Tibial nerve (tissue), 4 donors: Measurements from ENCODE around the gene MAD2L2. TPM values are rescaled to one million over a fixed set of nuclear protein-coding genes. Genes with fewer than 3 reads are reported as not detected.

ENCODE experiments used
- DNase-seq, 2 donors: peaks; one replicate each; pipeline ENCODE4 v3.0.0-alpha.2; 2019; ENCODE audit warnings: low spot score in 2 of 2
- H3K27ac ChIP-seq, 4 donors: fragments of 200-600 bp; sonication (generic) in 3 of 4; one replicate each; pipeline ENCODE4 v1.5.1; 2017 to 2019; ENCODE audit warnings: mild to moderate bottlenecking in 1 of 4
- H3K27me3 ChIP-seq, 2 donors: fragments of 200-600 bp; sonication (generic) in 1 of 2; one replicate each; pipeline versions ENCODE4 v1.5.1 to v1.6.0; 2017 to 2019
- H3K36me3 ChIP-seq, 3 donors: fragments of 200-600 bp; sonication (generic); one replicate each; pipeline ENCODE4 v1.5.1; 2018 to 2019
- H3K4me1 ChIP-seq, 4 donors: fragments of 200-600 bp; sonication (generic) in 3 of 4; one replicate each; pipeline ENCODE4 v1.5.1; 2017 to 2019
- H3K4me3 ChIP-seq, 4 donors: fragments of 200-600 bp; sonication (generic) in 3 of 4; one replicate each; pipeline ENCODE4 v1.5.1; 2017 to 2019; ENCODE audit warnings: mild to moderate bottlenecking in 1 of 4, moderate library complexity in 1 of 4
- H3K9me3 ChIP-seq, 4 donors: fragments of 200-600 bp; sonication (generic) in 3 of 4; one replicate each; pipeline ENCODE4 v1.5.1; 2017 to 2019
- EP300 ChIP-seq, 2 donors: sonication (generic); formaldehyde crosslinking; IDR thresholded peaks; one replicate each; pipeline ENCODE4 v1.6.1; 2017; ENCODE audit warnings: antibody characterized with exemption in 2 of 2, mild to moderate bottlenecking in 1 of 2
- POLR2A ChIP-seq, 2 donors: fragments of 450-650 bp; IDR thresholded peaks; one replicate each; pipeline ENCODE4 v1.6.1; 2017; ENCODE audit warnings: antibody characterized with exemption in 2 of 2, mild to moderate bottlenecking in 2 of 2, moderate library complexity in 2 of 2
- WGBS, 2 donors: methylation state at CpG; one replicate each; pipeline ENCODE4 v1.1.5; 2018; 5-methylcytosine and 5-hydroxymethylcytosine counted together
- total RNA-seq, 4 donors: library from RNA; depleted of rRNA; stranded (reverse); fragments of >200 nt; gene quantifications; one replicate each; pipeline ENCODE4 v1.1.0, GENCODE V29; 2016
- TF ChIP-seq, protein P1 (sequence below), 5 experiments: fragments of 200-600 bp in 3 of 5; fragments of 450-650 bp in 2 of 5; sonication (generic) in 3 of 5; IDR thresholded peaks; one replicate each; pipeline ENCODE4 v1.5.1; 2016 to 2019; ENCODE audit warnings: antibody characterized with exemption in 5 of 5, mild to moderate bottlenecking in 3 of 5, moderate library complexity in 2 of 5

Gene MAD2L2
- total RNA-seq, 4 donors from 2014 or later, result 28.2 to 56.1 (median 32.3) TPM

DNA sequence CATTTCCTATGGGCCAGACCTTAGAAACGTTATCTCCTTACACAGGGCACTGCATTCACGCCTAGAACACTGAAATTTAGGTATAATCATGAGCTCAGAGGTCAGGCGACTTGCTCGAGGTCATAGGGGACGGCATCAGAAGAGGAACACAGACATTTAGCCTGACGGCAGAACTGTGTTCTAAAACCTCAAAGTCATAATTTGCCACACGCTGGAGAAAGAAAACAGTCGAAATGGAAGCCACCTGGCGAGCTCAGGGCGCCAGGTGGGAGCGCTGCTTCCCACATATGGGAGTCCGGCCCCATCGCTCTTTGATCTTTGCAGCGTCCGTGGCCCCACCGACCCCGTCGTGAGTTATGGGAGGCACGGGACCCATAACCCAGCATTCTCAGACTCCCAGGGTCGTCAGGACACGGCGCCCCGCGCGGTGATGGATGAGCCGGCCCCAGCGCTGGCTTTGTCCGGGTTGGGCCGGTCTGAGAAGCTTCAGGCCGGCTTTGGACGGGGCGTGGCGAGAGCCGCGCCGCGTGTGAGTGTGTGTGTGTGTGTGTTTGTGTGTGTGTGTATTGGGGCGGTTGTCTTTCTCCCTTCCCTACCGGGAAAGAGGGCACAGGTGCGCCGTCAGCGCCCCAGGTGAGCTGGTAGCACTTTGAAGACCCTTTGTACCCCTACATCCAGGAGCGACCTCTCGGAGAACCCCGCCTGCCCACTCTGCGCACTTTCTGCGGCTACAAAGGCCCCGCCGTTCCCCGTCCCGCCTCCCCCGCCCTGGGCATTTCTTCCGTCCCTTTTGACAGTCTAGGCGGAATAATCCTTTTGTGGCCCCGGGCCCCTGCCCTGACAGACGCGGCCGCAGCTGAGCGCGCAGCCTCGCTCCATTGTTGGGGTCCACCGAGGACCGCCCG lies 9.7 kb upstream of the MAD2L2 start:
- TF ChIP-seq POLR2A (IDR thresholded peaks at IDR 0.05) (no peak), EP300 (IDR thresholded peaks at IDR 0.05) (no peak)
- TF ChIP-seq, protein P1, sequence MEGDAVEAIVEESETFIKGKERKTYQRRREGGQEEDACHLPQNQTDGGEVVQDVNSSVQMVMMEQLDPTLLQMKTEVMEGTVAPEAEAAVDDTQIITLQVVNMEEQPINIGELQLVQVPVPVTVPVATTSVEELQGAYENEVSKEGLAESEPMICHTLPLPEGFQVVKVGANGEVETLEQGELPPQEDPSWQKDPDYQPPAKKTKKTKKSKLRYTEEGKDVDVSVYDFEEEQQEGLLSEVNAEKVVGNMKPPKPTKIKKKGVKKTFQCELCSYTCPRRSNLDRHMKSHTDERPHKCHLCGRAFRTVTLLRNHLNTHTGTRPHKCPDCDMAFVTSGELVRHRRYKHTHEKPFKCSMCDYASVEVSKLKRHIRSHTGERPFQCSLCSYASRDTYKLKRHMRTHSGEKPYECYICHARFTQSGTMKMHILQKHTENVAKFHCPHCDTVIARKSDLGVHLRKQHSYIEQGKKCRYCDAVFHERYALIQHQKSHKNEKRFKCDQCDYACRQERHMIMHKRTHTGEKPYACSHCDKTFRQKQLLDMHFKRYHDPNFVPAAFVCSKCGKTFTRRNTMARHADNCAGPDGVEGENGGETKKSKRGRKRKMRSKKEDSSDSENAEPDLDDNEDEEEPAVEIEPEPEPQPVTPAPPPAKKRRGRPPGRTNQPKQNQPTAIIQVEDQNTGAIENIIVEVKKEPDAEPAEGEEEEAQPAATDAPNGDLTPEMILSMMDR (IDR thresholded peaks at IDR 0.05), result no peak
- Histone ChIP-seq H3K4me3 (peak overlapping the region in 3 of 4 donors; percentile 2 to 44 (median 4)), H3K27me3 (peaks cover 0 to 41% of the 10 kb centered on the region in 2 donors), H3K27ac (peak overlapping the region in 1 of 4 donors; percentile 5), H3K9me3 (no peaks in the 10 kb centered on the region), H3K36me3 (no peaks in the 10 kb centered on the region), H3K4me1 (peaks cover 0 to 33% (median 19%) of the 10 kb centered on the region in 4 donors)
- WGBS, 2 donors, result 9 to 12% methylated on average over 45 to 46 of the region's 64 CpGs
- DNase-seq, result no peak

DNA sequence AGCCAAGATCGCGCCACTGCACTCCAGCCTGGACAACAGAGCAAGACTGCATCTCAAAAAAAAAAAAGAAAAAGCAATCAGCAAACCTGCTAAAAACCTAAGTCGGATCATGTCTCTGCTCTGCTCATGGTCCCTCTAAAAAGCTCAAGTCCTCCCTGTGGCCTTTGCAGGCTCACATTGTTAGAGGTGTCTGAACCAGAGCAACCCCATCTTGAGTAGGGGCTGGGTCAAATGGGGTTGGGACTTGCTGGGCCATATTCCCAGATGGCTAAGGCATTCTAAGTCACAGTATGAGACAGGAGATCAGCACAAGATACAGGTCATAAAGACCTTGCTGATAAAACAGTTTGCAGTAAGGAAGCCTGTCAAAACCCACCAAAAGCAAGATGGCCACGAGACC lies 7.6 kb upstream of the MAD2L2 start:
- no peaks in the 10 kb centered on the region for H3K9me3 ChIP-seq
- WGBS, 2 donors, result 95 to 100% methylated on average over 4 of the region's 4 CpGs
- H3K4me1 ChIP-seq, result peaks cover 0 to 33% (median 19%) of the 10 kb centered on the region in 4 donors
- no peaks in the 10 kb centered on the region for H3K36me3 ChIP-seq
- no peak overlapping the region for H3K4me3 ChIP-seq
- TF ChIP-seq, protein P1 (IDR thresholded peaks at IDR 0.05), result no peak
- TF ChIP-seq EP300 (IDR thresholded peaks at IDR 0.05), result no peak
- no peak for TF ChIP-seq POLR2A (IDR thresholded peaks at IDR 0.05)
- peaks cover 0 to 41% of the 10 kb centered on the region in 2 donors for H3K27me3 ChIP-seq
- DNase-seq, result no peak
- no peak overlapping the region for H3K27ac ChIP-seq

DNA sequence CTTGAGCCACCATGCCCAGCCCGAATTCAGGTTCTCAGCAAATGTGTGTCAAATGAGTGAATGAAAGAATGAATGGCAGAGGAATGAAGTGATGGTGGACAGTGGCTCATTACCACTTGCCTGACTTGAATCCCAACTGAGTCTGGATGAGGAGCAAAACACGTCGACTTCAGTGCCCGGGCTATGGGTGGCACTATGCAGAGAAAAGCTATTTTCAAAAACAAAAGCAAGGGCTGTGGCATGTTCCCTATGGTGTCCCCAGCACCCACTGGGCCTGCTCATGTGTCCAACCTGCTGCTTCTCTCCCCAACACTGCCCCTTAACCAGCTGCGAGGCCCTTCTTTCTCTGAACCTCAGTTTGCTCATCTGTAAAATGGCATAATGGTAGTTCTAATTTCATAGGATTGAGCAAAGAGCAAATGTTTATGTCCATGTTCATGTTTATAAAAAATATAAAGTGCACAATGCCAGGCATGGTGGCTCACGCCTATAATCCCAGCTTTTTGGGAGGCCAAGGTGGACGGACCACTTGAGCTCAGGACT lies 4.3 kb upstream of the MAD2L2 start:
- peaks cover 0 to 13% of the 10 kb centered on the region in 2 donors for H3K27me3 ChIP-seq
- no peak overlapping the region for H3K4me3 ChIP-seq
- H3K27ac ChIP-seq, result no peak overlapping the region
- DNase-seq, result no peak
- no peaks in the 10 kb centered on the region for H3K9me3 ChIP-seq
- TF ChIP-seq POLR2A (IDR thresholded peaks at IDR 0.05) (no peak), EP300 (IDR thresholded peaks at IDR 0.05) (no peak)
- TF ChIP-seq, protein P1 (IDR thresholded peaks at IDR 0.05), result no peak
- WGBS, 2 donors, result 91 to 96% methylated on average over 7 of the region's 7 CpGs
- no peaks in the 10 kb centered on the region for H3K36me3 ChIP-seq
- H3K4me1 ChIP-seq, result peaks cover 0 to 25% (median 1%) of the 10 kb centered on the region in 4 donors

DNA sequence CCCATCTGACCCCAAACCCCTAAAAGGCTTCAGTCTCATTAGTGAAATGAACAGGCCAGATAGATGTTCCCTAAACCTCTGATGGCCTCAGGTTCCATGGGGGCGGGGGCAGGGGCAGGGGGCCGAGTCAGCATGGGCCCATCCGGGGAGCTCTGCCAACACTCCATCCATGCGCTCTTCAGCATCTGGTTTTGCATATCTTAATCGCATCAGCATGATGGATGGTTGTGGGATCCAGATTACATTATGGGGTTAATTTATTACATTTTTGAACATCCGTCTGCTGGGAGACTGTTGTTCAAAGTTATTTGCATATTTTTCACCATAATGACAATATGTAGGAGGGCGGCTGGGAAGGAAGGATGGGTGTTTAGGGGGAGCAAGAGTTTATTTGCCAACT lies 3.1 kb upstream of the MAD2L2 start:
- H3K36me3 ChIP-seq, result no peaks in the 10 kb centered on the region
- H3K4me3 ChIP-seq, result no peak overlapping the region
- no peaks in the 10 kb centered on the region for H3K9me3 ChIP-seq
- TF ChIP-seq, protein P1 (IDR thresholded peaks at IDR 0.05), result no peak
- TF ChIP-seq EP300 (IDR thresholded peaks at IDR 0.05) (no peak), POLR2A (IDR thresholded peaks at IDR 0.05) (no peak)
- 58 to 66% methylated on average over 7 of the region's 7 CpGs for WGBS, 2 donors
- DNase-seq, result no peak
- H3K27ac ChIP-seq, result no peak overlapping the region
- peaks cover 0 to 28% (median 2%) of the 10 kb centered on the region in 4 donors for H3K4me1 ChIP-seq
- peaks cover 0 to 5% of the 10 kb centered on the region in 2 donors for H3K27me3 ChIP-seq

DNA sequence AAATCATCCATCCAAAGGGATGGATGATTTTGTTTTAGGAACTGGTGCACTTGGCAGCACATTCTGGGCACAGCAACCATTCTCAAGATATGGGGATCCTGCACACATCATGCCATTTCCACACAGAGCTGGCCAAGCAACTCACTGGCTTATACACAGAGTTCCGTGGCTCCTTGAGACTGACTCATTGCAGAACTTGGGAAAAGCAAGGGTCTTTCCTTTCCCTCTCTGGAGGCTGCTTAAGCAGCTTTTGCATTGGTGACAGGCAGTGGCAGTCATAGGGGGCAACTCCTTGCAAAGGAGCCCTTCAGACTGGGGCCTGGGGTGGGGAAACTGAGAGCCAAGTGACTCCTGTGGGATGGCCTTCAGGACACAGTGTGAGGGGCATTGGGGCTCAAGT lies 1.9 kb upstream of the MAD2L2 start:
- Histone ChIP-seq H3K36me3 (peaks cover 0 to 1% (median 0%) of the 10 kb centered on the region in 3 donors), H3K9me3 (no peaks in the 10 kb centered on the region), H3K4me1 (peaks cover 0 to 28% (median 4%) of the 10 kb centered on the region in 4 donors), H3K27ac (peak overlapping the region in 1 of 4 donors; percentile 14), H3K27me3 (no peaks in the 10 kb centered on the region), H3K4me3 (no peak overlapping the region)
- TF ChIP-seq POLR2A (IDR thresholded peaks at IDR 0.05) (no peak), EP300 (IDR thresholded peaks at IDR 0.05) (no peak)
- TF ChIP-seq, protein P1 (IDR thresholded peaks at IDR 0.05), result no peak
- DNase-seq, result no peak
- WGBS, 2 donors, result 33 to 58% methylated on average over 1 of the region's 1 CpG
